Gastrocnemius medialis (tissue), 4 donors: Measurements from ENCODE around the gene NTRK1. TPM values are rescaled to one million over a fixed set of nuclear protein-coding genes. Genes with fewer than 3 reads are reported as not detected.

Experiments used
- ATAC-seq, 2 donors: fragments of 150-250 bp; one replicate each; pipeline ENCODE4 v1.9.1; 2016
- DNase-seq, 2 donors: peaks; one replicate each; pipeline ENCODE4 v3.0.0-alpha.2; 2019
- H3K27ac ChIP-seq, 4 donors: fragments of 200-600 bp; sonication (generic); 1 replicate in 1 of 4; 2 replicates in 3 of 4; pipeline ENCODE4 v1.5.1; 2016 to 2018; ENCODE audit warnings: mild to moderate bottlenecking in 2 of 4, moderate library complexity in 1 of 4
- H3K27me3 ChIP-seq, 3 donors: fragments of 200-600 bp; sonication (generic) in 2 of 3; 1 replicate in 1 of 3; 2 replicates in 2 of 3; pipeline versions ENCODE4 v1.5.1 to v1.6.0; 2016 to 2019; ENCODE audit warnings: mild to moderate bottlenecking in 1 of 3, moderate library complexity in 1 of 3
- H3K36me3 ChIP-seq, 2 donors: fragments of 200-600 bp; sonication (generic) in 1 of 2; one replicate each; pipeline ENCODE4 v1.5.1; 2017 to 2018
- H3K4me1 ChIP-seq, 2 donors: fragments of 200-600 bp; sonication (generic) in 1 of 2; one replicate each; pipeline ENCODE4 v1.5.1; 2016 to 2017; ENCODE audit warnings: mild to moderate bottlenecking in 2 of 2
- H3K4me3 ChIP-seq, 4 donors: fragments of 200-600 bp; sonication (generic) in 3 of 4; 1 replicate in 1 of 4; 2 replicates in 3 of 4; pipeline ENCODE4 v1.5.1; 2016 to 2019; ENCODE audit warnings: mild to moderate bottlenecking in 2 of 4
- H3K9me3 ChIP-seq, 3 donors: fragments of 200-600 bp; sonication (generic) in 2 of 3; 1 replicate in 1 of 3; 2 replicates in 2 of 3; pipeline ENCODE4 v1.5.1; 2016 to 2019
- CTCF ChIP-seq, 5 experiments: fragments of 450-650 bp in 3 of 5; fragments of 200-600 bp in 2 of 5; sonication (generic) in 2 of 5; IDR thresholded peaks in 4 of 5; conservative IDR thresholded peaks in 1 of 5; 1 replicate in 4 of 5; 2 replicates in 1 of 5; pipeline ENCODE4 v1.5.1; 2016 to 2019; ENCODE audit warnings: antibody characterized with exemption in 5 of 5, mild to moderate bottlenecking in 3 of 5, moderate library complexity in 3 of 5
- POLR2A ChIP-seq, 2 donors: fragments of 450-650 bp; IDR thresholded peaks; one replicate each; pipeline ENCODE4 v1.6.1; 2017; ENCODE audit warnings: antibody characterized with exemption in 2 of 2, mild to moderate bottlenecking in 2 of 2, moderate library complexity in 2 of 2
- in situ Hi-C, 4 donors: fragments of 200-750 bp; cut with MboI; loops; one replicate each; pipeline versions ENCODE4 v1.15.0 to v1.8.0; 2017; ENCODE audit warnings: low sequenced_read_pairs in 4 of 4
- intact Hi-C: fragments of 100-400 bp; cut with DNase I; formaldehyde crosslinking; loops from one replicate; pipeline ENCODE4 v1.15.1; 2023; ENCODE audit warnings: low total_unique reads
- total RNA-seq, 4 donors: library from RNA; depleted of rRNA; stranded (reverse); fragments of >200 nt; gene quantifications; one replicate each; pipeline versions ENCODE4 v1.1.0 to v1.2.3, GENCODE V29; 2016

NTRK1 gene
- total RNA-seq, 4 donors from 2014 or later = 0.13 to 0.22 TPM; not detected in 2

GRCh38 chr1:156895927-156896326 is 35.3 kb downstream of the NTRK1 start:
- Histone ChIP-seq H3K27me3 (peaks cover 6 to 19% (median 17%) of the 10 kb centered on the region in 3 donors), H3K36me3 (no peaks in the 10 kb centered on the region), H3K27ac (peak overlapping the region; percentile 86 to 94 (median 90)), H3K9me3 (no peaks in the 10 kb centered on the region), H3K4me3 (peak overlapping the region in 2 of 4 donors; percentile 59 to 64), H3K4me1 (peaks cover 15 to 21% of the 10 kb centered on the region in 2 donors)
- ATAC-seq = no peak
- intact Hi-C loops = loop anchor here (10.0 kb wide), 1 partner anchor 231 kb away; no protein-coding TSS in a partner anchor
- TF ChIP-seq CTCF (IDR thresholded peaks at IDR 0.05 in 4 of 5, conservative IDR thresholded peaks at IDR 0.05 in 1 of 5) = no peak
- no peak for TF ChIP-seq POLR2A (IDR thresholded peaks at IDR 0.05)
- in situ Hi-C loops = loop anchor here in 1 of 4 donors (25.0 kb wide), 1 partner anchor 209 kb away; the partner anchor contains the start of gene NES
- DNase-seq = no peak

GRCh38 chr1:156896490-156897033 is 35.9 kb downstream of the NTRK1 start:
- Histone ChIP-seq H3K27me3 (peaks cover 6 to 19% (median 16%) of the 10 kb centered on the region in 3 donors), H3K36me3 (no peaks in the 10 kb centered on the region), H3K27ac (peak overlapping the region; percentile 86 to 94 (median 90)), H3K4me1 (peaks cover 21 to 23% of the 10 kb centered on the region in 2 donors), H3K4me3 (peak overlapping the region in 2 of 4 donors; percentile 6 to 64), H3K9me3 (no peaks in the 10 kb centered on the region)
- in situ Hi-C loops (loop anchor here in 1 of 4 donors (25.0 kb wide), 1 partner anchor 209 kb away; the partner anchor contains the start of gene NES), intact Hi-C loops (loop anchor here (10.0 kb wide), 1 partner anchor 232 kb away; no protein-coding TSS in a partner anchor)
- DNase-seq (no peak), ATAC-seq (no peak)
- no peak for TF ChIP-seq POLR2A (IDR thresholded peaks at IDR 0.05)
- no peak for TF ChIP-seq CTCF (IDR thresholded peaks at IDR 0.05 in 4 of 5, conservative IDR thresholded peaks at IDR 0.05 in 1 of 5)

GRCh38 chr1:156897078-156897825 is 36.6 kb downstream of the NTRK1 start:
- Histone ChIP-seq H3K36me3 (no peaks in the 10 kb centered on the region), H3K9me3 (no peaks in the 10 kb centered on the region), H3K4me1 (peaks cover 19 to 23% of the 10 kb centered on the region in 2 donors), H3K27ac (peak overlapping the region; percentile 86 to 94 (median 90)), H3K27me3 (peaks cover 4 to 16% (median 14%) of the 10 kb centered on the region in 3 donors), H3K4me3 (peak overlapping the region in 2 of 4 donors; percentile 6 to 64)
- in situ Hi-C loops = loop anchor here in 1 of 4 donors (25.0 kb wide), 1 partner anchor 210 kb away; the partner anchor contains the start of gene NES
- TF ChIP-seq CTCF (IDR thresholded peaks at IDR 0.05 in 4 of 5, conservative IDR thresholded peaks at IDR 0.05 in 1 of 5) (no peak), POLR2A (IDR thresholded peaks at IDR 0.05) (no peak)
- no peak for DNase-seq
- ATAC-seq = no peak
- intact Hi-C loops = loop anchor here (10.0 kb wide), 1 partner anchor 232 kb away; no protein-coding TSS in a partner anchor

GRCh38 chr1:156898161-156898566 is 37.5 kb downstream of the NTRK1 start:
- no peak for TF ChIP-seq CTCF (IDR thresholded peaks at IDR 0.05 in 4 of 5, conservative IDR thresholded peaks at IDR 0.05 in 1 of 5)
- TF ChIP-seq POLR2A (IDR thresholded peaks at IDR 0.05) = no peak
- intact Hi-C loops = loop anchor here (10.0 kb wide), 1 partner anchor 233 kb away; no protein-coding TSS in a partner anchor
- Histone ChIP-seq H3K9me3 (no peaks in the 10 kb centered on the region), H3K27me3 (peaks cover under 1 to 8% (median 7%) of the 10 kb centered on the region in 3 donors), H3K36me3 (no peaks in the 10 kb centered on the region), H3K4me1 (peaks cover 15 to 16% of the 10 kb centered on the region in 2 donors), H3K4me3 (peak overlapping the region; percentile 16 to 64 (median 20)), H3K27ac (peak overlapping the region; percentile 86 to 94 (median 90))
- DNase-seq (no peak), ATAC-seq (no peak)
- in situ Hi-C loops = loop anchor here in 1 of 4 donors (25.0 kb wide), 1 partner anchor 211 kb away; the partner anchor contains the start of gene NES
